DMS79 treated with DMSO at 0.1 percent for 48 hours (cell line): ENCODE results near the gene FOSB.
A peak's percentile ranks its signal among the peaks of the same experiment; 100 is the strongest.

Experiments used
- DNase-seq: peaks from one replicate; lab custom pipeline; 2025; lab: John Stamatoyannopoulos, UW

The FOSB gene

GRCh38 chr19:45484273-45484945 lies 16.6 kb downstream of the FOSB start:
- no peak for DNase-seq

DNA sequence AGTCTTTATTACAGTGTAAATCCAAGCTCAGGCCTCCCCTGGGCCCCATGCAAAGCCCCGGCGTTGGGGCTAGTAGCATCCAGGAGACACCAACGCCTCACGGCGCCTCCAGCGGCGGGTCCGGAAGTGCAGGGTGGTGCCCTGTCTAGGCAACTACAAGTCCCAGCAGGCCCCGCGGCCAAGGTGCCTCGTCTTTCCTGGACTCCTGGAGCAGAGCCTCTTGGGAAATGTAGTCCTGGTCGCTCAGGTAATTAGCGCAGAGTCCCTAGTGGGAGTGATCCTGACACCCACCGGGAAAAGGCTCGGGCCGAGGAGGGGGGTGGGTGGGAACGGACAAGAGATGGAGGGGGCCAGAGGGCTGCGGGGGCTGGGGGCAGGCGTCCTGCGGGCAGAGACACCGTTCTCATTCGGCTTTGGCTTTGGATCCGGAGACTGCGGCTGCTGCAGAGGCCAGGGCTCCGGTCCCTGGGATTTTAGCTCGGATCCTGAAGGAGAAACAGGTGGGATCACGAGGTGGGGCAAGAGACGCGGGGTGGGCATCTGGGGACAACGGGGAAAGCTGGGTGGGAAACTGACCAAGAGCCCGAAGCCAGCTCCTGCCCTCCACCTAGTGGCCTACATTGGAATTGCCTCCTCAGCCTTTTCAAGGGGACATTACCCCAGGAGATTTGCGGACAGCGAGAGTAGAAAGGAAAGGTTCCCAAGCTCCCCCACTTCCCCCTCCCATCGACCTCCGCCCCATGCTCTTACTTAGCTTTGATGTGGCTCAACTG lies 17.7 kb downstream of the FOSB start:
- peak; percentile 92 for DNase-seq

DNA sequence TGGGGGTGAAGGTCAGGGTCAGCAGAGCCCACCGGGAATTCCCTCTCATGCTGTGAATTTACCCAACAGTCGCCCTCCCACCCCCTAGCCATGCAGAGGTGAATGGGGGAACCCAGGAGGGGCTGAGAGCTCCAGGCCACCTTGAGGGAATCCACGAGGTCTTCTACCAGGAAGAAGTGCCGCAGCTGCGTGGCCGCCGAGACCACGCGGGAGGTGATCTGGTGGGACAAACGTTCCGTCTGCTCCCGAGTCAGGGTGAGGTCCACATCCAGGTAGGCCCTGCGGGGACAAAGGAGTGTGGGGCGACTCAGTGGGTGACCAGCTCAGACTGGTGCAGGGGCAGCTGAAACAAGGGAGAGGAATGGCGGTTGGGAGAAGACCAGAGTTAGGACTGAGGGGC lies 20.9 kb downstream of the FOSB start:
- no peak for DNase-seq

- no peak for DNase-seq
These were observed 21.5 kb downstream of the FOSB start for GRCh38 chr19:45489216-45489855.

GRCh38 chr19:45492137-45492626 lies 24.4 kb downstream of the FOSB start:
- DNase-seq = no peak

DNA sequence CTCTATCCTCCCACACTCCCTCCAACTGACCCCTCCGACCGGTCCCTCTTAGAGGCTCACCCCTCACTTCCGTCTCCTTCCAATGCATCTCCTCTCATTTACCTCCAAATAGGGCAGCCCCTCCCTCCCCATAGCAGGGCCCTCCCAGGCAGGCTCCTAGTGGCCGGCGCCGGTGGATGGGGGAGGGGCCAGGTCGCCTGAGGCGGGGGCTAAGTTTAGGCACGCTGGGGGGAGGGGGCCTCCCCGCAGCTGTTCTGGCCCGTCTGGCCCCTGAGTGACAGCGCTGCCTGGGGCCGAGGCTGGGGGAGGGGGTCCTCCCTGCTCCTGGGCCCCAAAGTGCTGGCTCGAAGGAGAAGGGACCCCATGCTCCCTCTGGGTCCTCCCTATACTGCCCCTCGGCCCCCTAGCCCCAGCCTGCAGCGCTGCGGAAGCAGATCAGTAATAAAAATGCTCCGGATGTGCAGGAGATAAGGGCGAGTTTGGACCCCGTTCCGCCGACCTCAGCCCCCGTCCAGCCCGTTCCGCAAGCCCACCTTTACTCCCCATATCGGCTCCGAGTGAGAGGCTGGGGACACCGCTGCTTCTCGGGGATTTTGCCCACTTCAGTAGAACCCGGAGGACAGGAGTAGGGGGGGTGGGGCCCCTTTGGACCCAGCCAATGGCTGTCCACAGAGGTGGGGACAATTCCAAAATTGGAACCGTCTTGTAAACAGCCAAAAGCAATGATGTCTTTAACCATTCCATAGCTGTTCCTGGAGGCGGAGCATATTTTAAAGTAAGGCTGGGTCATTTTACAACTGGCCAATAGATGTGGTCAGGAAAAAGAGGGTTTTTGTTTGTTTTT lies 25.1 kb downstream of the FOSB start:
- no peak for DNase-seq

GRCh38 chr19:45494261-45494916 lies 26.6 kb downstream of the FOSB start:
- DNase-seq = no peak

DNA sequence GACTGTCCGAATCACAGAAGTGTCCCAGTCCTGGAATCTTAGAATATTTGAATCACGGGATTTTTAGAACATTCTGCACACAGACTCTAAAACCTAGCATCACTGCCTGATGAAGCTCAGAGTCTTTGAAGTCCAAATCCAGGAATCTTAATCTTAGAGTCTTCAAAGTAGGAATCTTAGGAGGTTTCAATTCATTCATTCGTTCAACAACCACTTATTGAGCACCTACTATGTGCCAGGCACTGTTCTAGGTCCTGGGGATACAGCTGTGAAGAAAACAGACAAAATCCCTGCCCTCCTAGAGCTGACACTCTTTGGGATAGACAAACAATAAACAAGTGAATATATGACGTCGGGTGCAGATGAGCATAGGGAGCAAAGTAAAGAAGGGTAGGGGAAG lies 27.4 kb downstream of the FOSB start:
- DNase-seq = no peak

- peak; percentile 20 for DNase-seq
These were observed 28.7 kb downstream of the FOSB start for GRCh38 chr19:45496349-45496953.

DNA sequence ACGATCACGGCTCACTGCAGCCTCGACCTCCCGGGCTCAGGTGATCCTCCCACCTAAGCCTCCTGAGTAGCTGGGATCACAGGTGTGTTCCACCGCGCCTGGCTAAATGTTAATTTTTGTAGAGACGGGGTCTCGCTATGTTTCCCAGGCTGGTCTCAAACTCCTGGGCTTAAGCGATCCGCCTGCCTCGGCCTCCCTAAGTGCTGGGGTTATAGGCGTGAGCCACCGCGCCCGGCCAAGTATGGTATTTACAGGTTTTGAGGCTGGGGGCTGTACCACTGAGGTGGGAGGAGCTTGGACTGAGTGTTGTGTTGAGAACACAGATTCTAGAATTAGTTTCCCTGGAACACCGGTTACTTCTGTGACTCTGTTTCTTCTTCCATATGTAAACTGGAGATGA lies 30.0 kb downstream of the FOSB start:
- DNase-seq = no peak

DNA sequence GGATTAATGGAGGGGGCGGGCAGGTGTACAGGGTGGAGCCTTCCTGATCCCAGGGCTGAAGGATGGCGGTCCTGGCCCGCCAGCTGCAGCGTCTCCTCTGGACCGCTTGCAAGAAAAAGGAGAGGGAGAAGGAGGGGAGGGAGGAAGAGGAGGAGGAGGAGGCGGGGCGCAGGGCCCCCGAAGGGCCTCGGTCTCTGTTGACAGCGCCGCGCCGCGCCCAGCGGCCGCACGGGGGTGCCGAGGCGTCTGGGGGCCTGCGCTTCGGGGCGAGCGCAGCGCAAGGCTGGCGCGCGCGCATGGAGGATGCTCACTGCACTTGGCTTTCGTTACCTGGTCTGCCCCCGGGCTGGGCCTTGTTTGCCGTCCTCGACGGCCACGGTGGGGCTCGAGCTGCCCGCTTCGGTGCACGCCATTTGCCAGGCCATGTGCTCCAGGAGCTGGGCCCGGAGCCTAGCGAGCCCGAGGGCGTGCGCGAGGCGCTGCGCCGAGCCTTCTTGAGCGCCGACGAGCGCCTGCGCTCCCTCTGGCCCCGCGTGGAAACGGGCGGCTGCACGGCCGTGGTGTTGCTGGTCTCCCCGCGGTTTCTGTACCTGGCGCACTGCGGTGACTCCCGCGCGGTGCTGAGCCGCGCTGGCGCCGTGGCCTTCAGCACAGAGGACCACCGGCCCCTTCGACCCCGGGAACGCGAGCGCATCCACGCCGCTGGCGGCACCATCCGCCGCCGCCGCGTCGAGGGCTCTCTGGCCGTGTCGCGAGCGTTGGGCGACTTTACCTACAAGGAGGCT lies 30.8 kb downstream of the FOSB start, which contains the start of gene PPM1N:
PPM1N (plus strand) TSS at position 33 of the 785 bp plus-strand sequence; CDS start at position 63, 30 bp downstream.
- DNase-seq = peak; percentile 2

DNA sequence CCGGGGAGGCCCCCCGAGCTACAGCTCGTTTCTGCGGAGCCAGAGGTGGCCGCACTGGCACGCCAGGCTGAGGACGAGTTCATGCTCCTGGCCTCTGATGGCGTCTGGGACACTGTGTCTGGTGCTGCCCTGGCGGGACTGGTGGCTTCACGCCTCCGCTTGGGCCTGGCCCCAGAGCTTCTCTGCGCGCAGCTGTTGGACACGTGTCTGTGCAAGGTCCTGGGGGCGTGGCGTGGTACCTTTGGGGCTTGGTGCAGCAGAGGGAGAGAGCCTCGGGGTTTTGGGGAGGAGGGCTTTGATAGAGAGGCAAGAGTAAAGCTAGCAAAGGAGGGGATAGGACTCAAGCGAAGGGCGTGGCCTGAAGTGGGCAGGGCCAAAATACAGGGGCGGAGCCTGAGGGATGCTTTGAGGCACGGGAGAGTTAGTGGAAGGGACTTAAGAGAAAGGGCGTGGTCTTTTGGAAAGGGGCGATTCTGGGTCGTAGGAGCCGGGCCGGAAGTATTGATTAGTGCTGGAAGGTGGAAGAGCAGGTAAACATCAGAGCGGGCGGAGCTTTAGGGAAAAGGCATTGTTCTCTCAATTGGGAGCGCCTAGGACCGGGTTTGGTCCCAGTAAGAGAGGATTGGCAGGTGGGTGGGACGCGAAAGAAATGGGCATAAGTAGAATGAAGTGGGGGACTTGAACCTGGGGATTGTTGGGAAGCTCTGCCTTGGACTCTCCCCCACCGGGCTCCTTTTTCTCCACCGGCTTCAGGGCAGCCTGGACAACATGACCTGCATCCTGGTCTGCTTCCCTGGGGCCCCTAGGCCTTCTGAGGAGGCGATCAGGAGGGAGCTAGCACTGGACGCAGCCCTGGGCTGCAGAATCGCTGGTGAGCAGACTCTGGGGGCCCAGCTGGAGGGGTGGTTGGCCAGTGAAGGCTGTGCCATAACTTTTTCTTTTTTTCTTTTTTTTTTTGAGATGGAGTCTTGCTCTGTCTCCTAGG lies 31.7 kb downstream of the FOSB start:
- DNase-seq = peak; percentile 2

- no peak for DNase-seq
These were observed 33.3 kb downstream of the FOSB start for GRCh38 chr19:45500918-45501729.

DNA sequence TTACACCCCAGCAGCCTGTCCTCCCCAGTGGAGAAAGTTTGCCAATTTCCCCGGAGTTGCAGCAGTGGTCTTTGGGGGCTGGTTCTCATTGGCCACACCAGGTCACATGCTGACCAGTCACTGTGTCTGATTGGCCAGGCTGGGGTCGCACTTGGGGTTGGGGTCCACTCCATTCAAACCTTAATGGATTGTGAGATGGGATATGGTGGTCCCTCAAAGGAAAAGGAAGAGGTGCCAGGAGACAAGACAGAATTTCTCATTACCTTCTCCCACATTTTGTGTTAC lies 33.9 kb downstream of the FOSB start:
- no peak for DNase-seq

- no peak for DNase-seq
These were observed 34.3 kb downstream of the FOSB start for GRCh38 chr19:45502111-45502510.

DNA sequence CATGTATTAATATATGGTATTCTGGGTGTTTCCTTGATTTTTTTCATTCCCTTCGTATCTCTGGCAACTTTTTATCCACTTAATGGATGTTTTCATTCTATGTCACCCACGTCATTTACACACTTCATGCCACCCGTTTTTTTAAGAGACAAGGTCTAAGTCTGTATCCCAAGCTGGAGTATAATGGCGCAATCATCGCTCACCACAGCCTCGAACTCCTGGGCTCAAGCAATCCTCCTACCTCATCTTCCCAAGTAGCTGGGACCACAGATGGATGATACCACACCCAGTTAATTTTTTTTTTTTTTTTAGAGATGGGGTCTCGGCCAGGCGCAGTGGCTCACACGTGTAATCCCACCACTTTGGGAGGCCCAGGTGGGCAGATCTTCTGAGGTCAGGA lies 36.1 kb downstream of the FOSB start:
- DNase-seq = no peak

GRCh38 chr19:45505151-45505995 lies 37.6 kb downstream of the FOSB start:
- DNase-seq = no peak

- DNase-seq = no peak
These were observed 38.1 kb downstream of the FOSB start for GRCh38 chr19:45505996-45506245.
